ENCODE results near the gene MRPL40. TPM values are rescaled to one million over a fixed set of nuclear protein-coding genes. Genes with fewer than 3 reads are reported as not detected.

Gene MRPL40
- total RNA-seq, 2 donors from 2014 or later, result 28.6 to 54.3 TPM

DNA sequence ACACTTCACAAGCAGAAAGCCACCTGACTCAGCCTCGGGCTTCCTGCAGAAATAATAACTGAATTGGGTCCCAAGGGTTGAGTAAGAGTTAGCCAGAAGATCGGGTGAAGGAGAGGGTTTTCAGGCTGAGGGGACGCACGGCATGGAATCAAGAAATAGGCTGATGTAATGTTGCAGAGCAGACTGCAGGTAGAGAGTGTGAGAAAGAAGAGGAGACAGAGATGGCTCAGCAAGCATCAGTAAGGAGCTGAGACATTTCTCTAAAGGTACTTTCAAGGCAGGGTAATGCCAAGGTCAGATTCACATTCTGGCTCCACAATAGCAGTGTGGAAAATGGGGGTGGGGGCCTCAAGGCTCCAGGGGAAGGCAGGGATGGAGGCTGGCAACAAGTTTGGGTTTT is 19.4 kb upstream of the MRPL40 start:
- no peak overlapping the region for H3K27ac ChIP-seq
- no peak overlapping the region for H3K4me3 ChIP-seq
- H3K27me3 ChIP-seq (replicated peaks; ENCODE audit: insufficient read depth), result no peaks in the 10 kb centered on the region
- TF ChIP-seq CTCF (IDR thresholded peaks at IDR 0.05) (no peak), POLR2AphosphoS5 (IDR thresholded peaks at IDR 0.05) (no peak), POLR2A (IDR thresholded peaks at IDR 0.05) (no peak)
- H3K36me3 ChIP-seq, result no peaks in the 10 kb centered on the region
- H3K4me1 ChIP-seq (replicated peaks), result peaks cover 9% of the 10 kb centered on the region
- no peak for DNase-seq (ENCODE audit: low spot score)
- intact Hi-C loops (cut with DNase I), result no loop called here
- no peaks in the 10 kb centered on the region for H3K9me3 ChIP-seq
- 91% methylated on average over 4 of the region's 4 CpGs for WGBS

DNA sequence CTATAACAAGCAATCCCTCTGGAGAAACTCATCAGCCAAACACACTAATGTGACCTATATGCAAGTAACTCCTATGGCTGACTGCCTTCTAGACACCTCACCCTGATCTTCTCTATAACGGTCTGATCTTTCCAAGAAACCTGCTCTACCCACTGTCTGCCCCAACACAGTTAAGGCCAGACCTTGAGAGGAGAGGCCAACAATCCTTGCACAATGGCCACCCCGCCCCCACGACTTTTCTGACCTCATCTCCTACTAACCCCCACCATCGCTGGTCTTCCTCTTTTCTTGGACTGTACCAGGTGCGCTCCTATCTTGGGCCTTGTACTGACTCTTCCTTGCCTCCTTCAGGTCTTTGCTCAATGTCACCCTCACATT is 13.3 kb upstream of the MRPL40 start:
- no peak for TF ChIP-seq CTCF (IDR thresholded peaks at IDR 0.05)
- no peak for TF ChIP-seq POLR2A (IDR thresholded peaks at IDR 0.05)
- TF ChIP-seq POLR2AphosphoS5 (IDR thresholded peaks at IDR 0.05), result no peak
- WGBS, result 83% methylated on average over 5 of the region's 5 CpGs
- intact Hi-C loops (cut with DNase I), result no loop called here
- H3K9me3 ChIP-seq, result no peaks in the 10 kb centered on the region
- no peak for DNase-seq (ENCODE audit: low spot score)
- H3K27ac ChIP-seq, result no peak overlapping the region
- H3K27me3 ChIP-seq (replicated peaks; ENCODE audit: insufficient read depth), result no peaks in the 10 kb centered on the region
- no peaks in the 10 kb centered on the region for H3K36me3 ChIP-seq
- no peak overlapping the region for H3K4me3 ChIP-seq
- no peaks in the 10 kb centered on the region for H3K4me1 ChIP-seq (replicated peaks)

DNA sequence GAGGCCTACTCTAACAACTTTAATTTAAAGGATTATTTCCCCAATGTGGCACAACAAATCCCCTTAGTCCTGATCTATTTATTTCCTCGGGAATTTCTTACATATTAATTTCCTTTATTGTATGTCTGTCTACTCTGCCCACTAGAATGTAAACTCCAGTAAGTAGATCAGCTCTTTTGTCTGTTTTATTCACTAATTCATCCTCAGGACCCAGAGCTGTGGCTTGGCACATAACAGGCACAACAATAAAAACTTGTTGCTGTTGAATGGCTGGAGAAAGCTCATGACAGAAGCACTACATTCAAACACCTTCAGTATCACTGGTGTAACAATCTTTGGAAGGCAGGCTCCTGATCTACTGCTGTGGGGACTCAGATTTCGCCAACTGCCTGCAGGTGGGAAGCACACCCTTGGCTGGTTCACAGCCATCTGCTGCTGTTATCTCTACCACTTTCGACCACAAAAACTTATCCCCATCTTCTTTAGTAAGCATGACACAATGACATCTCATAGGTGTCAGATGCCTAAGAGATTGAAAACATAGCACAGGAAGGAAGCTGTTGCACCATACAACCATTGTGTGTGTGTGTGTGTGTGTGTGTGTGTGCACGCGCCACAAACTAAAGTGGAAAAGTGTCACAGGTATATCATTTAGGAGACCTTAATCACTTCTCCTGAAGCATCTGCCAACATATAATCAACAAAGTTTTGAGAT is 12.7 kb upstream of the MRPL40 start:
- intact Hi-C loops (cut with DNase I), result no loop called here
- H3K27ac ChIP-seq, result no peak overlapping the region
- H3K4me1 ChIP-seq (replicated peaks), result no peaks in the 10 kb centered on the region
- no peak for DNase-seq (ENCODE audit: low spot score)
- 81% methylated on average over 5 of the region's 5 CpGs for WGBS
- H3K27me3 ChIP-seq (replicated peaks; ENCODE audit: insufficient read depth), result no peaks in the 10 kb centered on the region
- H3K9me3 ChIP-seq, result no peaks in the 10 kb centered on the region
- no peaks in the 10 kb centered on the region for H3K36me3 ChIP-seq
- H3K4me3 ChIP-seq, result no peak overlapping the region
- TF ChIP-seq POLR2AphosphoS5 (IDR thresholded peaks at IDR 0.05), result no peak
- no peak for TF ChIP-seq CTCF (IDR thresholded peaks at IDR 0.05)
- no peak for TF ChIP-seq POLR2A (IDR thresholded peaks at IDR 0.05)

DNA sequence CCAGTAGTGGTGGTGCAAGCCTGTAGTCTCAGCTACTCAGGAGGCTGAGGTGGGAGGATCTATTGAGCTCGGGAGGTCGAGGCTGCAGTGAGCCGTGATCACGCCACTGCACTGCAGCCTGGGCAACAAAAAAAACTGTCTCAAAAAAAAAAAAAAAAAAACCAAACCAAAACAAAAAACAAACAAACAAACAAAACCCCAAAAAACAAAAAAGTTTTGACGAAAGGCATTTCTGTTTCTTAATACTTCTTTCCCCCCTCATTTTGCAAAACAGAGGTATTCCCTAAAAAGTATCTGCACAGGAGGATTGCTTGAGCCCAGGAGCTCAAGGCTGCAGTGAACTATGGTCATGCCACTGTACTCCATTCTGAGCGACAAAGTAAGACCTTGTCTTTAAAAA is 12.0 kb upstream of the MRPL40 start:
- H3K27ac ChIP-seq, result no peak overlapping the region
- no peak overlapping the region for H3K4me3 ChIP-seq
- intact Hi-C loops (cut with DNase I), result no loop called here
- H3K36me3 ChIP-seq, result no peaks in the 10 kb centered on the region
- TF ChIP-seq POLR2A (IDR thresholded peaks at IDR 0.05), result no peak
- TF ChIP-seq CTCF (IDR thresholded peaks at IDR 0.05), result no peak
- no peak for TF ChIP-seq POLR2AphosphoS5 (IDR thresholded peaks at IDR 0.05)
- WGBS, result 91% methylated on average over 6 of the region's 6 CpGs
- no peaks in the 10 kb centered on the region for H3K9me3 ChIP-seq
- no peak for DNase-seq (ENCODE audit: low spot score)
- H3K4me1 ChIP-seq (replicated peaks), result no peaks in the 10 kb centered on the region
- H3K27me3 ChIP-seq (replicated peaks; ENCODE audit: insufficient read depth), result no peaks in the 10 kb centered on the region

Data from prostate gland (tissue), 2 donors.